Hematopoietic multipotent progenitor cell treated with erythropoietin and hydrocortisone succinate and interleukin-3 and kit ligand, for 15 days (in vitro differentiated cells): Measurements from ENCODE around the gene PRR5L.
"Not testable (repeated sequence)": the region's sequence is repeated elsewhere in the genome, so short reads cannot be mapped to it uniquely, and the experiment has no call there.

Source experiments
- DNase-seq: peaks from one replicate; pipeline ENCODE4 v3.0.0-alpha.2; 2015; ENCODE audit warnings: low spot score

Gene PRR5L

GRCh38 chr11:36462321-36462720, 166.2 kb downstream of the PRR5L start:
- DNase-seq, result no peak

GRCh38 chr11:36463781-36464180, 167.7 kb downstream of the PRR5L start:
- DNase-seq, result no peak

- no peak for DNase-seq
Measured at GRCh38 chr11:36464720-36465119, 168.6 kb downstream of the PRR5L start.

GRCh38 chr11:36465449-36466163, 169.5 kb downstream of the PRR5L start:
- no peak for DNase-seq

GRCh38 chr11:36467012-36467411, 170.9 kb downstream of the PRR5L start:
- no peak for DNase-seq

GRCh38 chr11:36467916-36468315, 171.8 kb downstream of the PRR5L start:
- no peak for DNase-seq

GRCh38 chr11:36469063-36469462, 173.0 kb downstream of the PRR5L start:
- DNase-seq, result no peak

- no peak for DNase-seq
Measured at GRCh38 chr11:36469881-36470802, 174.1 kb downstream of the PRR5L start.

- no peak for DNase-seq
Measured at GRCh38 chr11:36471577-36471976, 175.5 kb downstream of the PRR5L start.

GRCh38 chr11:36475192-36475591, 179.1 kb downstream of the PRR5L start:
- DNase-seq, result no peak

GRCh38 chr11:36478700-36479329, 182.7 kb downstream of the PRR5L start:
- DNase-seq, result no peak

- no peak for DNase-seq
Measured at GRCh38 chr11:36480833-36481232, 184.7 kb downstream of the PRR5L start.

- not testable (repeated sequence) for DNase-seq
Measured at GRCh38 chr11:36483042-36483441, 187.0 kb downstream of the PRR5L start.

GRCh38 chr11:36485298-36486002, 189.4 kb downstream of the PRR5L start:
- no peak for DNase-seq

- no peak for DNase-seq
Measured at GRCh38 chr11:36487619-36488018, 191.5 kb downstream of the PRR5L start.

- DNase-seq, result no peak
Measured at GRCh38 chr11:36488096-36488495, 192.0 kb downstream of the PRR5L start.

GRCh38 chr11:36490026-36490806, 194.1 kb downstream of the PRR5L start:
- no peak for DNase-seq

- peak; percentile 69 for DNase-seq
Measured at GRCh38 chr11:36492724-36493304, 196.7 kb downstream of the PRR5L start.

- no peak for DNase-seq
Measured at GRCh38 chr11:36493332-36493731, 197.2 kb downstream of the PRR5L start.

GRCh38 chr11:36498721-36499120, 202.6 kb downstream of the PRR5L start:
- no peak for DNase-seq

- no peak for DNase-seq
Measured at GRCh38 chr11:36499315-36499714, 203.2 kb downstream of the PRR5L start.
